Panc1 (cell line): ENCODE results near the gene PACSIN1. TPM values are rescaled to one million over a fixed set of nuclear protein-coding genes. Genes with fewer than 3 reads are reported as not detected.
A peak's percentile ranks its signal among the peaks of the same experiment; 100 is the strongest.

ENCODE experiments used
- ATAC-seq: fragments of 200-7000 bp; cut with Tn5 transposase; 2 replicates; pipeline ENCODE4 v1.9.1; 2020; ENCODE audit warnings: mild to moderate bottlenecking, moderate library complexity
- BruUV-seq: library from RNA; stranded (reverse); fragments of 400-500 nt; replicated peaks from 2 replicates; lab custom pipeline; 2021; lab: Mats Ljungman, UMichigan
- CTCF ChIA-PET: fragments of 300-600 bp; sonication (Branson Sonifier 250); formaldehyde crosslinking; loops from one replicate; lab custom pipeline; 2022; ENCODE audit warnings: antibody characterized with exemption; lab: Charles Lee
- POLR2A ChIA-PET: fragments of 300-600 bp; sonication (Branson Sonifier 250); formaldehyde crosslinking; loops from one replicate; lab custom pipeline; 2022; ENCODE audit warnings: antibody characterized with exemption; lab: Charles Lee
- DNase-seq: peaks from one replicate; pipeline ENCODE4 v3.0.0-alpha.2; 2010; ENCODE audit warnings: low read depth, low spot score
- H3K27ac ChIP-seq: 2 replicates; pipeline ENCODE4 v1.5.1; 2011; ENCODE audit warnings: mild to moderate bottlenecking, low read length, inconsistent platforms
- H3K27me3 ChIP-seq: fragments of 200-500 bp; sonication (Bioruptor generic); 2 replicates; pipeline ENCODE4 v1.6.0; 2014; ENCODE audit warnings: low read length, inconsistent platforms; ENCODE audit not compliant: control insufficient read depth, insufficient read depth
- H3K36me3 ChIP-seq: fragments of 200-500 bp; sonication (Bioruptor generic); 2 replicates; pipeline ENCODE4 v1.5.1; 2014; ENCODE audit warnings: inconsistent platforms, mild to moderate bottlenecking, low read length, moderate library complexity; ENCODE audit not compliant: control insufficient read depth, insufficient read depth
- H3K4me1 ChIP-seq: 2 replicates; pipeline ENCODE4 v1.5.1; 2011; ENCODE audit warnings: inconsistent platforms, mild to moderate bottlenecking, low read length, moderate library complexity; ENCODE audit not compliant: control insufficient read depth, insufficient read depth
- H3K4me3 ChIP-seq, 2 experiments: 2 replicates each; pipeline ENCODE4 v1.5.1; 2011 to 2012; ENCODE audit warnings: low read depth in 2 of 2, low read length in 2 of 2, mild to moderate bottlenecking in 2 of 2, inconsistent platforms in 1 of 2, moderate library complexity in 1 of 2
- H3K9me3 ChIP-seq: fragments of 200-500 bp; sonication (Bioruptor generic); 2 replicates; pipeline ENCODE4 v1.5.1; 2014; ENCODE audit warnings: low read depth, mild to moderate bottlenecking, inconsistent platforms, low read length, moderate library complexity; ENCODE audit not compliant: control insufficient read depth, insufficient read depth
- CTCF ChIP-seq: fragments of 450-650 bp; IDR thresholded peaks from 2 replicates; pipeline ENCODE4 v1.5.1; 2017; ENCODE audit warnings: mild to moderate bottlenecking
- POLR2AphosphoS5 ChIP-seq: IDR thresholded peaks from 2 replicates; pipeline ENCODE4 v1.6.1; 2012; ENCODE audit warnings: mild to moderate bottlenecking, low read depth, low read length, moderate library complexity
- SIN3A ChIP-seq: IDR thresholded peaks from 2 replicates; pipeline ENCODE4 v1.6.1; 2012; ENCODE audit warnings: low read depth, mild to moderate bottlenecking, low read length, moderate library complexity, borderline replicate concordance; ENCODE audit not compliant: insufficient read depth
- TCF7L2 ChIP-seq: IDR thresholded peaks from 2 replicates; pipeline ENCODE4 v1.6.1; 2011; ENCODE audit warnings: mild to moderate bottlenecking, low read depth, low read length, inconsistent platforms
- in situ Hi-C: cut with HindIII; loops from 2 replicates; pipeline ENCODE4 v1.10.0; 2016; ENCODE audit warnings: low sequenced_read_pairs, low pct_unique_long_range_greater_than_20kb
- intact Hi-C: fragments of 100-400 bp; cut with micrococcal nuclease; formaldehyde crosslinking; loops from one replicate; pipeline ENCODE4 v1.10.0; 2022; ENCODE audit not compliant: unreplicated experiment
- total RNA-seq: library from RNA; stranded (reverse); gene quantifications from one replicate; pipeline ENCODE4 v1.2.1, GENCODE V29; 2021; ENCODE audit not compliant: unreplicated experiment
- TF ChIP-seq, protein P1 (sequence below), 2 experiments: IDR thresholded peaks; 2 replicates each; pipeline ENCODE4 v1.6.1; 2011 to 2012; ENCODE audit warnings: low read depth in 2 of 2, control low read depth in 1 of 2, low read length in 1 of 2, mild to moderate bottlenecking in 1 of 2, moderate library complexity in 1 of 2; ENCODE audit not compliant: insufficient read depth in 1 of 2

PACSIN1 gene
- total RNA-seq, 1 experiment from 2014 or later = 0.18 TPM

DNA sequence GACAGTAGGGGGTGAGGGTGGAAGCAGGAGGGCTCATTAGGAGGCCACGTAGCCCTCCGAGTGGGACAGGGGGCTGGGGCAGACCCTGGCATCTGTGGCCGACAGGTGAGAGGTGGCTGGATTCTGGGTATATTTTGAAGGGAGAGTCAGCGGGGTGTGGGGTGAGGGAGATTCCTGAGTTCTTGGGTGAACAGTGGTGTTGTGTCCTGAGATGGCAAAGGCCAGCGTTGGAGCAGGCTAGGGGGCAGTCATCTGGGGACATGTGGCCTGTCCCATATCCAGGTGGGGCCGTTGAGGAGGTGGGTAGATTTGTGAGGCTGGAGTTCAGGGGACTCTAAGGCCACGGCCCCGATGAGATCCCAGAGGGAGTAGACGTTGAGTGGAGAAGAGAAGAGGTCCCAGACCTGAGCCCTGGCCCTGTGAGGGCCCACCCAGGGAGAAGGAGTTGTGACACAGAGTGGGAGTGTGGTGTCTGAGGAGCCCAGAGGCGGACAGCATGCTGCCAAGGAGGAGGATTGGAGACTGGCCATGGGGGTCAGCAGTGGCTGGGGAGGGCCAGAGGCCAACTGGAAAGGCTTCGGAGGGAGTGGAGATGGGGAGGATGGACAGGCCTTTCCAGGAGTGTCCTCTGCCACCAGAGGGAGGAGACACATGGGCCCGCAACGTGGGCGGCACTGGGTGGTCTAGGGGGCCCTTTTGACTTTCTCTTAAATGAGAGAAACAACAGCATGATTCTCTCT lies 19.6 kb downstream of the PACSIN1 start:
- in situ Hi-C loops (no loop called here), intact Hi-C loops (no loop called here)
- no peaks in the 10 kb centered on the region for H3K4me1 ChIP-seq
- H3K27ac ChIP-seq = no peak overlapping the region
- no peak overlapping the region for H3K4me3 ChIP-seq
- no peaks in the 10 kb centered on the region for H3K27me3 ChIP-seq
- BruUV-seq = no TSS peak
- TF ChIP-seq SIN3A = no peak
- no peak for TF ChIP-seq CTCF
- no peak for TF ChIP-seq POLR2AphosphoS5
- TF ChIP-seq, protein P1, sequence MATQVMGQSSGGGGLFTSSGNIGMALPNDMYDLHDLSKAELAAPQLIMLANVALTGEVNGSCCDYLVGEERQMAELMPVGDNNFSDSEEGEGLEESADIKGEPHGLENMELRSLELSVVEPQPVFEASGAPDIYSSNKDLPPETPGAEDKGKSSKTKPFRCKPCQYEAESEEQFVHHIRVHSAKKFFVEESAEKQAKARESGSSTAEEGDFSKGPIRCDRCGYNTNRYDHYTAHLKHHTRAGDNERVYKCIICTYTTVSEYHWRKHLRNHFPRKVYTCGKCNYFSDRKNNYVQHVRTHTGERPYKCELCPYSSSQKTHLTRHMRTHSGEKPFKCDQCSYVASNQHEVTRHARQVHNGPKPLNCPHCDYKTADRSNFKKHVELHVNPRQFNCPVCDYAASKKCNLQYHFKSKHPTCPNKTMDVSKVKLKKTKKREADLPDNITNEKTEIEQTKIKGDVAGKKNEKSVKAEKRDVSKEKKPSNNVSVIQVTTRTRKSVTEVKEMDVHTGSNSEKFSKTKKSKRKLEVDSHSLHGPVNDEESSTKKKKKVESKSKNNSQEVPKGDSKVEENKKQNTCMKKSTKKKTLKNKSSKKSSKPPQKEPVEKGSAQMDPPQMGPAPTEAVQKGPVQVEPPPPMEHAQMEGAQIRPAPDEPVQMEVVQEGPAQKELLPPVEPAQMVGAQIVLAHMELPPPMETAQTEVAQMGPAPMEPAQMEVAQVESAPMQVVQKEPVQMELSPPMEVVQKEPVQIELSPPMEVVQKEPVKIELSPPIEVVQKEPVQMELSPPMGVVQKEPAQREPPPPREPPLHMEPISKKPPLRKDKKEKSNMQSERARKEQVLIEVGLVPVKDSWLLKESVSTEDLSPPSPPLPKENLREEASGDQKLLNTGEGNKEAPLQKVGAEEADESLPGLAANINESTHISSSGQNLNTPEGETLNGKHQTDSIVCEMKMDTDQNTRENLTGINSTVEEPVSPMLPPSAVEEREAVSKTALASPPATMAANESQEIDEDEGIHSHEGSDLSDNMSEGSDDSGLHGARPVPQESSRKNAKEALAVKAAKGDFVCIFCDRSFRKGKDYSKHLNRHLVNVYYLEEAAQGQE (IDR thresholded peaks at IDR 0.05; ENCODE audit: insufficient read depth in 1 of 2, low read depth in 2 of 2, low read length in 1 of 2) = no peak
- no peak for TF ChIP-seq TCF7L2
- H3K9me3 ChIP-seq = no peaks in the 10 kb centered on the region
- DNase-seq (no peak), ATAC-seq (0 out of 2 replicates have a peak, but pooled peaks have one; percentile 32)
- H3K36me3 ChIP-seq = no peaks in the 10 kb centered on the region
- ChIA-PET CTCF (no interaction called here), POLR2A (no interaction called here)

- intact Hi-C loops = no loop called here
These were observed 20.3 kb downstream of the PACSIN1 start for GRCh38 chr6:34486106-34486740.

More at GRCh38 chr6:34486106-34486740, 20.3 kb downstream of the PACSIN1 start:
- in situ Hi-C loops = no loop called here
- Histone ChIP-seq H3K27ac (no peak overlapping the region), H3K4me3 (no peak overlapping the region), H3K4me1 (no peaks in the 10 kb centered on the region), H3K9me3 (no peaks in the 10 kb centered on the region), H3K27me3 (no peaks in the 10 kb centered on the region), H3K36me3 (no peaks in the 10 kb centered on the region)
- no peak for DNase-seq
- POLR2A ChIA-PET = interaction anchor here (0.6 kb wide), 1 partner anchor 78 kb away, joined by 3 read pairs; no protein-coding TSS in a partner anchor
- TF ChIP-seq SIN3A (no peak), CTCF (no peak), TCF7L2 (no peak), POLR2AphosphoS5 (no peak)
- TF ChIP-seq, protein P1 (IDR thresholded peaks at IDR 0.05; ENCODE audit: insufficient read depth in 1 of 2, low read depth in 2 of 2, low read length in 1 of 2) = no peak
- CTCF ChIA-PET = no interaction called here
- ATAC-seq = no peak
- BruUV-seq = no TSS peak
